Measurements from ENCODE around the gene OXCT1.
A peak's percentile ranks its signal among the peaks of the same experiment; 100 is the strongest.
"Not testable (repeated sequence)": the region's sequence is repeated elsewhere in the genome, so short reads cannot be mapped to it uniquely, and the experiment has no call there.

Gene OXCT1

GRCh38 chr5:41817625-41818301 lies 52.5 kb downstream of the OXCT1 start:
- H3K9me3 Mint-ChIP-seq, result peaks cover 2% of the 10 kb centered on the region
- ATAC-seq (no peak), DNase-seq (ENCODE audit: low spot score in 2 of 2) (no peak)
- H3K4me3 Mint-ChIP-seq, result no peak overlapping the region
- H3K36me3 Mint-ChIP-seq, result peaks cover 23% of the 10 kb centered on the region
- H3K27ac Mint-ChIP-seq, result no peak overlapping the region
- H3K4me1 Mint-ChIP-seq, result peaks cover 17% of the 10 kb centered on the region

GRCh38 chr5:41815663-41816229 lies 54.5 kb downstream of the OXCT1 start:
- H3K4me3 Mint-ChIP-seq, result no peak overlapping the region
- peaks cover 34% of the 10 kb centered on the region for H3K4me1 Mint-ChIP-seq
- DNase-seq (ENCODE audit: low spot score in 2 of 2) (no peak), ATAC-seq (no peak)
- no peak overlapping the region for H3K27ac Mint-ChIP-seq
- H3K9me3 Mint-ChIP-seq, result peaks cover 2% of the 10 kb centered on the region
- peaks cover 12% of the 10 kb centered on the region for H3K36me3 Mint-ChIP-seq

- no peak for ATAC-seq
- H3K36me3 Mint-ChIP-seq, result peaks cover 12% of the 10 kb centered on the region
- H3K27ac Mint-ChIP-seq, result no peak overlapping the region
- peaks cover 2% of the 10 kb centered on the region for H3K9me3 Mint-ChIP-seq
- H3K4me1 Mint-ChIP-seq, result peaks cover 38% of the 10 kb centered on the region
- DNase-seq (ENCODE audit: low spot score in 2 of 2), result no peak
- H3K4me3 Mint-ChIP-seq, result no peak overlapping the region
Observed at GRCh38 chr5:41815261-41815660, 55.0 kb downstream of the OXCT1 start.

- not testable (repeated sequence) for ATAC-seq; H3K27ac Mint-ChIP-seq; DNase-seq (ENCODE audit: low spot score in 2 of 2); H3K9me3 Mint-ChIP-seq; H3K4me3 Mint-ChIP-seq
- Mint-ChIP-seq H3K36me3 (peaks cover 12% of the 10 kb centered on the region), H3K4me1 (peaks cover 47% of the 10 kb centered on the region)
Observed at GRCh38 chr5:41814306-41814705, 55.9 kb downstream of the OXCT1 start.

- Mint-ChIP-seq H3K4me1 (peaks cover 37% of the 10 kb centered on the region), H3K27ac (no peak overlapping the region), H3K9me3 (peaks cover 2% of the 10 kb centered on the region), H3K4me3 (no peak overlapping the region), H3K36me3 (peaks cover 22% of the 10 kb centered on the region)
- no peak for DNase-seq (ENCODE audit: low spot score in 2 of 2)
- no peak for ATAC-seq
Observed at GRCh38 chr5:41812156-41812555, 58.1 kb downstream of the OXCT1 start.

GRCh38 chr5:41809128-41809527 lies 61.1 kb downstream of the OXCT1 start:
- Mint-ChIP-seq H3K27ac (peak overlapping the region; percentile 5), H3K4me3 (no peak overlapping the region), H3K36me3 (peaks cover 52% of the 10 kb centered on the region), H3K4me1 (peaks cover 37% of the 10 kb centered on the region), H3K9me3 (no peaks in the 10 kb centered on the region)
- no peak for DNase-seq (ENCODE audit: low spot score in 2 of 2)
- ATAC-seq, result peak; percentile 31

GRCh38 chr5:41808294-41808693 lies 61.9 kb downstream of the OXCT1 start:
- peaks cover 36% of the 10 kb centered on the region for H3K4me1 Mint-ChIP-seq
- DNase-seq (ENCODE audit: low spot score in 2 of 2) (no peak), ATAC-seq (no peak)
- no peak overlapping the region for H3K4me3 Mint-ChIP-seq
- no peaks in the 10 kb centered on the region for H3K9me3 Mint-ChIP-seq
- peaks cover 60% of the 10 kb centered on the region for H3K36me3 Mint-ChIP-seq
- no peak overlapping the region for H3K27ac Mint-ChIP-seq

GRCh38 chr5:41797662-41798061 lies 72.6 kb downstream of the OXCT1 start:
- peak; percentile 98 for ATAC-seq
- Mint-ChIP-seq H3K27ac (peak overlapping the region; percentile 61), H3K36me3 (peaks cover 89% of the 10 kb centered on the region)

GRCh38 chr5:41796061-41796460 lies 74.2 kb downstream of the OXCT1 start:
- peaks cover 85% of the 10 kb centered on the region for H3K36me3 Mint-ChIP-seq
- ATAC-seq, result no peak

More at GRCh38 chr5:41797662-41798061, 72.6 kb downstream of the OXCT1 start:
- peak overlapping the region; percentile 2 for H3K4me3 Mint-ChIP-seq
- no peaks in the 10 kb centered on the region for H3K9me3 Mint-ChIP-seq
- no peak for DNase-seq (ENCODE audit: low spot score in 2 of 2)
- peaks cover 15% of the 10 kb centered on the region for H3K4me1 Mint-ChIP-seq

GRCh38 chr5:41795125-41795524 lies 75.1 kb downstream of the OXCT1 start:
- no peaks in the 10 kb centered on the region for H3K9me3 Mint-ChIP-seq
- peaks cover 12% of the 10 kb centered on the region for H3K4me1 Mint-ChIP-seq
- ATAC-seq (no peak), DNase-seq (ENCODE audit: low spot score in 2 of 2) (no peak)
- peak overlapping the region; percentile 13 for H3K27ac Mint-ChIP-seq
- H3K36me3 Mint-ChIP-seq, result peaks cover 84% of the 10 kb centered on the region
- H3K4me3 Mint-ChIP-seq, result no peak overlapping the region

More at GRCh38 chr5:41796061-41796460, 74.2 kb downstream of the OXCT1 start:
- Mint-ChIP-seq H3K4me3 (no peak overlapping the region), H3K9me3 (no peaks in the 10 kb centered on the region), H3K27ac (no peak overlapping the region), H3K4me1 (peaks cover 15% of the 10 kb centered on the region)
- no peak for DNase-seq (ENCODE audit: low spot score in 2 of 2)

- peaks cover 9% of the 10 kb centered on the region for H3K4me1 Mint-ChIP-seq
- H3K27ac Mint-ChIP-seq, result no peak overlapping the region
- peaks cover 84% of the 10 kb centered on the region for H3K36me3 Mint-ChIP-seq
- DNase-seq (ENCODE audit: low spot score in 2 of 2) (no peak), ATAC-seq (no peak)
- no peaks in the 10 kb centered on the region for H3K9me3 Mint-ChIP-seq
- H3K4me3 Mint-ChIP-seq, result no peak overlapping the region
Observed at GRCh38 chr5:41794471-41794870, 75.8 kb downstream of the OXCT1 start.

- Mint-ChIP-seq H3K27ac (no peak overlapping the region), H3K36me3 (peaks cover 82% of the 10 kb centered on the region), H3K4me1 (peaks cover 9% of the 10 kb centered on the region), H3K9me3 (no peaks in the 10 kb centered on the region), H3K4me3 (no peak overlapping the region)
- DNase-seq (ENCODE audit: low spot score in 2 of 2) (no peak), ATAC-seq (no peak)
Observed at GRCh38 chr5:41793141-41793770, 77.0 kb downstream of the OXCT1 start.

- DNase-seq (ENCODE audit: low spot score in 2 of 2) (no peak), ATAC-seq (no peak)
- H3K27ac Mint-ChIP-seq, result no peak overlapping the region
- no peak overlapping the region for H3K4me3 Mint-ChIP-seq
- no peaks in the 10 kb centered on the region for H3K9me3 Mint-ChIP-seq
- H3K36me3 Mint-ChIP-seq, result peaks cover 92% of the 10 kb centered on the region
- H3K4me1 Mint-ChIP-seq, result no peaks in the 10 kb centered on the region
Observed at GRCh38 chr5:41790038-41790776, 80.0 kb downstream of the OXCT1 start.

- Mint-ChIP-seq H3K36me3 (peaks cover 92% of the 10 kb centered on the region), H3K9me3 (no peaks in the 10 kb centered on the region), H3K4me1 (no peaks in the 10 kb centered on the region), H3K4me3 (no peak overlapping the region), H3K27ac (no peak overlapping the region)
- no peak for ATAC-seq
- no peak for DNase-seq (ENCODE audit: low spot score in 2 of 2)
Observed at GRCh38 chr5:41789434-41789833, 80.8 kb downstream of the OXCT1 start.

- Mint-ChIP-seq H3K36me3 (peaks cover 92% of the 10 kb centered on the region), H3K27ac (no peak overlapping the region), H3K4me1 (no peaks in the 10 kb centered on the region), H3K9me3 (no peaks in the 10 kb centered on the region), H3K4me3 (no peak overlapping the region)
- ATAC-seq (no peak), DNase-seq (ENCODE audit: low spot score in 2 of 2) (no peak)
Observed at GRCh38 chr5:41788941-41789368, 81.3 kb downstream of the OXCT1 start.
